Measurements from ENCODE around the gene OXNAD1. TPM values are rescaled to one million over a fixed set of nuclear protein-coding genes. Genes with fewer than 3 reads are reported as not detected.

Gene OXNAD1
- total RNA-seq, 2 donors from 2014 or later, result 7.5 to 8.6 TPM

- intact Hi-C loops (cut with DNase I), result no loop called here
- no peak for DNase-seq (ENCODE audit: low spot score)
These were observed 771 bp upstream of the OXNAD1 start for GRCh38 chr3:16264174-16264707.

- intact Hi-C loops (cut with DNase I), result no loop called here
- no peak for DNase-seq (ENCODE audit: low spot score)
These were observed 409 bp downstream of the OXNAD1 start for GRCh38 chr3:16265455-16265786.

DNA sequence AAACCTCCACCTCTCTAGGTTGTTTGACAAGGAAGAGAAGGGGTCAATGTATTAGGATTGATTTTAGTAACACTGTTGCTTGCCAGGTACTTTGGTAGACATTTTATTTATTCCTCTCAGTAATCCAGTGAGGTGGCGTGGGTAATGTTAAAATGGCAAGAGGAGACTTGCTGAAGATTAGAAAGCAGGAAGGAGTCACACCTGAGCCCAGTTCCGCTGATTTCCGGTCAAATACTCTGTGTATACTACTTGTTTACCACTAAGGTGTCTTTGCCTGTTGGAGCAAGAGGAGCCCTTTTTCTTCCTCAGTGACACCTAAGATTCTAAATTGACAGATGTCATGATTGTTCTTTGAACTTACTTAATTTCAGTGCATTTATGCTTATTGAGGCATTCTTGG lies 1.7 kb downstream of the OXNAD1 start:
- no peak for DNase-seq (ENCODE audit: low spot score)
- intact Hi-C loops (cut with DNase I), result no loop called here

GRCh38 chr3:16270855-16271254 lies 5.8 kb downstream of the OXNAD1 start:
- no peak for DNase-seq (ENCODE audit: low spot score)
- intact Hi-C loops (cut with DNase I), result loop anchor here in 1 of 2 donors (5.0 kb wide), 1 partner anchor 939 kb away; the partner anchor contains the start of gene SH3BP5

- DNase-seq (ENCODE audit: low spot score), result no peak
- intact Hi-C loops (cut with DNase I), result loop anchor here in 1 of 2 donors (5.0 kb wide), 1 partner anchor 940 kb away; the partner anchor contains the start of gene SH3BP5
These were observed 7.6 kb downstream of the OXNAD1 start for GRCh38 chr3:16272588-16272987.

DNA sequence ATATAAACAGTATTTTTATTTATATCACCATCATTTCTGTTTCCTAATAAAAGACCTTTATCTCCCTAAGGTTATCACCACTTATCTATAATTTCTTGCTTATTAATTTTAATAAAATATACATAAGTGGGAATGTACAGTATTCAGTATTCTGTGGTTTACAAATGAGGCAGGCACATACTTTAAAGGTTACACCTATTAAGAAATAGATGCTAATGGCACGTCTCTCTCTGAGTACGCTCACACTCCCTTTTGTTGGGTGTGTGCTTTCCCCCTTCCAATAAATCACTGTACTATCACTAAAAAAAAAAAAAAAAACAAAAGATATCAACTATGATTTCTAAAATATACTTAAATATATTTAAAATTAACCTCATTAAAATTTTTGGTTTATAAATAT lies 8.9 kb downstream of the OXNAD1 start:
- DNase-seq (ENCODE audit: low spot score), result no peak
- intact Hi-C loops (cut with DNase I), result loop anchor here in 1 of 2 donors (5.0 kb wide), 1 partner anchor 942 kb away; the partner anchor contains the start of gene SH3BP5

GRCh38 chr3:16277471-16277870 lies 12.5 kb downstream of the OXNAD1 start:
- DNase-seq (ENCODE audit: low spot score), result no peak
- intact Hi-C loops (cut with DNase I), result no loop called here

DNA sequence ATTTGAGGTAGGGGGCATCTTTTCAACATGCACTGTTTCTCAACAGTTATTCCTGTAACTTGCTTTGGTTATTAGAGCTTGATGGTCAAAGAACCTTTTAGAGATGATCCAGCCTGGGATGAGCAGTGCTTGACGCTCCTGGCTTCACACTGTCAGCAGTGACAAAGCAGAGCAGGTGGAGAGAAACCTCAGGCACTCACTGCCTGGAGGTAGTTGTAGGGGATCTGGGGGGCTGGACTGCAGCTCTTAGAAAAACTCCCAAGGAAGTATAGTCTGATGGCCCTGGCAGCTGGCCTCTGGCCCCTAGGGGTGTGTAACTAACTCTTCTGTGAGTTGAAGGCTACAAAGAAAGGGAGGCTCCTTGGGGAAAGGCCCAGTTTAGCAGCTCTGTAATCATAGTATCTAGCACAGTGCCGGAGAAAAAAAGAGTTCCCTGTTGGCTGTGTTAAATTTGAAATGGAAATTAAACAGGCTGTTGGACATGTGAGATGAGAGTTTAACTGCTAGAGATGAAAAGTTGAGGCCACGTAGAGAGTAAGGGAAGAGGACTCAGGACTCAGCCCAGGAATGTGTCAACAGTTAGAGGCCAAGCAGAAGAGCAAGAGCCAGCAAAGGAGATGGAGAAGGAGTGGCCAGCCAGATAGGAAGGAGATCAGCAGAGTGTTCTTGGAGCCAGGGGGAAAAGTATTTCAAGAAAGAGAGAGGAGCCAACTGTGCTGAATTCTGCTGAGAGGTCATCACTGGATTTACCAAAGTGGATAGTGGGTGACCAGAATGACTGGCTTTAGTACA lies 14.2 kb downstream of the OXNAD1 start:
- no peak for DNase-seq (ENCODE audit: low spot score)
- intact Hi-C loops (cut with DNase I), result no loop called here

DNA sequence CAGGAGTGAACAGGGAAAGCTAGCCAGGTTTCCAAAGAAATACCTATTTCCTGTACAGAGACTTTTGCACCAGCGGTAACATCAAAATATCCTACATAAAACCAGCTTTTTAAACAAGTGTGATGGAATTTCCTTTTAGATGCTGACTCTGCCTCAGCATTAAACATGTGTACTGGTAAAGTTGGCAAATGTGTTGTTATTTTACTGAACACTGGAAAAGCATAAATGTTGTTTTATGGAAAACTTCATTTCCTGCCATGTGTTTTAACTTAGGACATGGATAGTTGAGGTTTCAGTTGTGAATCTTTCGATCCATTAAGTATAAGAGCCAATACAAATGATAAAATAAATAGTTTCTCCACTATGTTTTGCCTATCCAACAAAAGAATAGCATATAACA lies 15.7 kb downstream of the OXNAD1 start:
- intact Hi-C loops (cut with DNase I), result loop anchor here (5.0 kb wide), 1 partner anchor 272 kb away; no protein-coding TSS in a partner anchor
- DNase-seq (ENCODE audit: low spot score), result no peak

- intact Hi-C loops (cut with DNase I), result loop anchor here (5.0 kb wide), 2 partner anchors 268 to 848 kb away; no protein-coding TSS in a partner anchor
These were observed 19.6 kb downstream of the OXNAD1 start for GRCh38 chr3:16284633-16285032.

GRCh38 chr3:16286161-16286560 lies 21.1 kb downstream of the OXNAD1 start:
- intact Hi-C loops (cut with DNase I), result loop anchor here in 1 of 2 donors (5.0 kb wide), 1 partner anchor 846 kb away; no protein-coding TSS in a partner anchor
- DNase-seq (ENCODE audit: low spot score), result no peak

More at GRCh38 chr3:16284633-16285032, 19.6 kb downstream of the OXNAD1 start:
- DNase-seq (ENCODE audit: low spot score), result no peak

- no peak for DNase-seq (ENCODE audit: low spot score)
- intact Hi-C loops (cut with DNase I), result loop anchor here in 1 of 2 donors (5.0 kb wide), 1 partner anchor 845 kb away; no protein-coding TSS in a partner anchor
These were observed 21.9 kb downstream of the OXNAD1 start for GRCh38 chr3:16286751-16287543.

DNA sequence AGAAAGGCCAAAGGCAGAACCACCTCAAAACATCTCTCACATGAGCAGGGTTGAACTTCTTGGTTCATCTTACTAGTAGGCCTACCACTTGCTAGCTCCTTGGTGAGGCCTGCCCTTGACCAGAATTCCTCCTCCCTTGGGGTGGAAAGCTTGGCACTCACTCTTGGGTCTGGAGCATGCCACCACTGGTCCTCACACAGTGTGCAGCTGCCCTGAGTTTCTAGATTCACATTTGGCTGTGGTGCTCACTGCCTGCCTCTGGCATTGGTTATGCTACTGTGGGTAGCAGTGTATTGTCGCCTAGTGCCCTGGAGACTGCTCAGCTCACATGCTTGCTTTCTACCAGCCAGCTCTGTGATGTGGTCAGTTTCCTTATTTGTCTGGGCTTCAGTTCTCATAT lies 23.7 kb downstream of the OXNAD1 start:
- no peak for DNase-seq (ENCODE audit: low spot score)
- intact Hi-C loops (cut with DNase I), result loop anchor here in 1 of 2 donors (5.0 kb wide), 1 partner anchor 844 kb away; no protein-coding TSS in a partner anchor

DNA sequence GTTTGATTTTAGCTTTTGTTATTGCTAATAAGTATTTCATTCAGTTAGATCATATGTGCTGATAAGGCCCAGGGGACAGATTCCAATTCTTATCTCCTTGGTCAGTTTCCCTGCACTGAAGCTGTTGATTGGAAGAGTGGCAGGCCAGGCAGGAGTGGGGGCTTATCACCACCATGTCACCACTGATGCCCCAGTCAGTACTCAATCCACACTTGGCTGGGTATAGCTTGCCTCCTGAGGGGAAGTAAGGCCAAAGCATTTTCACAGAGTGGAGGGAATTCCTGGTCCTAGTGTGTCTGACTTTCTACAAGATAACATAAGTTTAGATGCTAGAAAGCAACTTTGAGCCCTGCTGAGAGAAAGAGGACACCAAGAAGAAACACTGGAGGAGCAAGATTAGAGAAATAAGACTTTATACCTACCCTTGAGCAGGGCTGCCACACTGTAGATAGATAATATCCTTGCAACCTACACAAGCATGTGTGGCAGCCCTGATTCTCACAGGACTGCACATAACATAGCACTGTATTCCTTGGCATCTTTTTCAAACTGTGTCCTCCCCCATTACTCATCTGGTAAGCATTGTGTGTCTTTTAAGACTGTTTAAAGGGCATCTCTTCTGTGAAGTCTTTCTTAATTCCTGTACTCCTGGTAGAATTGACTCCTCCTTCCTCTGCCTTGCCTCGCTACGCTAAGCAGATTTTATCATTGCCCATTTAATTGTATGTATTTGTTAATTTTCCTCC lies 24.3 kb downstream of the OXNAD1 start:
- DNase-seq (ENCODE audit: low spot score), result no peak
- intact Hi-C loops (cut with DNase I), result loop anchor here in 1 of 2 donors (5.0 kb wide), 1 partner anchor 843 kb away; no protein-coding TSS in a partner anchor

GRCh38 chr3:16290007-16290826 lies 25.2 kb downstream of the OXNAD1 start:
- DNase-seq (ENCODE audit: low spot score), result no peak
- intact Hi-C loops (cut with DNase I), result no loop called here

GRCh38 chr3:16290827-16291196 lies 25.8 kb downstream of the OXNAD1 start:
- intact Hi-C loops (cut with DNase I), result no loop called here
- no peak for DNase-seq (ENCODE audit: low spot score)

- DNase-seq (ENCODE audit: low spot score), result no peak
- intact Hi-C loops (cut with DNase I), result no loop called here
These were observed 29.8 kb downstream of the OXNAD1 start for GRCh38 chr3:16294844-16295243.

- intact Hi-C loops (cut with DNase I), result no loop called here
- no peak for DNase-seq (ENCODE audit: low spot score)
These were observed 30.4 kb downstream of the OXNAD1 start for GRCh38 chr3:16295298-16295890.

Measured in posterior vena cava (tissue), 2 donors.